ENCODE measurements around the gene PHYH.
A peak's percentile ranks its signal among the peaks of the same experiment; 100 is the strongest.
"Not testable (repeated sequence)": the region's sequence is repeated elsewhere in the genome, so short reads cannot be mapped to it uniquely, and the experiment has no call there.

PHYH gene

GRCh38 chr10:13271552-13272163 is 28.2 kb downstream of the PHYH start:
- peak; percentile 11 to 27 for DNase-seq (ENCODE audit: low read depth in 2 of 2)

DNA sequence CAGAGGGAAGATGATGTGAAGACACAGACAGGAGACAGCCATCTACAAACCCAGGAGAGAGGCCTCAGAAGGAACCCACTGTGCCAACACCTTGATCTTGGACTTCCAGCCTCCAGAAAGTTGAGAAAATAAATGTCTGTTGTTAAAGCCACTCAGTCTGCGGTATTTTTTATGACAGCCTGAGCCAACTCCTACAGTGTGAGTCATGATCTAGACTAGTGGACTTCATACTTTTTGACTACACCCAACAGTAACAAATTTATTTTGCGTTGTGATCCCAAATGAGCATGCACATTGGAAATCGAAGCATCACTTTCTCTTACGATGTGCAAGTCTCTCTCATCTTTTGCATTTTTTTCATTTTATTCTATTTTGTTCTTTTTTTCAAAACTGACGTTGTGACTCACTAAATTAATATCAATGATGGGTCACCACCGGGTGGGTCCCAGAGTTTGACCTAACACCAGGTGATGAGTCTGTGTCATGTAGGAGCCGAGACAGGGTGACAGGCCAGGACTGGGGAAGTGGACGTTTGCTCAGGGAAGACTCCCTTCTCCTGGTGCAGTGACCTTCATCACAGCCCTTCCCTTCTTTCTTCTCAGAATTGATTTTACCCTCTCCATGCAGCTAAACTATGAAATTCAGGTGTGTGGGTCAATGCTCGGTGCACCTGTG is 28.9 kb downstream of the PHYH start:
- no peak for DNase-seq (ENCODE audit: low read depth in 2 of 2)

- DNase-seq (ENCODE audit: low read depth in 2 of 2), result no peak
Observed at GRCh38 chr10:13268841-13269240, 31.0 kb downstream of the PHYH start.

DNA sequence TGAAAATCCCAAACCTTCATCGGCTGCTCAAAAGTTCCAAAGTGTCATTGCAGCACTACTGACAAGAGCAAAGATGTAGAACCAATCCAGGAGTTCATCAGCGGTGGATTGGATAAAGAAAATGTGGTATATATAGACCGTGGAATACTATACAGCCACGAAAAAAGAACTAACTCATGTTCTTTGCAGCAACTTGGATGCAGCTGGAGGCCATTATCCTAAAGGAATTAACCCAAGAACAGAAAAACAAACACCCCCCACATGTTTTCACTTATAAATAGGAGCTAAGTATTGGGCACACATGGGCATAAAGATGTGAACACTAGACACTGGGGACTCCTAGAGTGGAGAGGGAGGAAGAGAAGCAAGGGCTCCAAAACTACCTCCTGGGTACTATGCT is 31.6 kb downstream of the PHYH start:
- no peak for DNase-seq (ENCODE audit: low read depth in 2 of 2)

DNA sequence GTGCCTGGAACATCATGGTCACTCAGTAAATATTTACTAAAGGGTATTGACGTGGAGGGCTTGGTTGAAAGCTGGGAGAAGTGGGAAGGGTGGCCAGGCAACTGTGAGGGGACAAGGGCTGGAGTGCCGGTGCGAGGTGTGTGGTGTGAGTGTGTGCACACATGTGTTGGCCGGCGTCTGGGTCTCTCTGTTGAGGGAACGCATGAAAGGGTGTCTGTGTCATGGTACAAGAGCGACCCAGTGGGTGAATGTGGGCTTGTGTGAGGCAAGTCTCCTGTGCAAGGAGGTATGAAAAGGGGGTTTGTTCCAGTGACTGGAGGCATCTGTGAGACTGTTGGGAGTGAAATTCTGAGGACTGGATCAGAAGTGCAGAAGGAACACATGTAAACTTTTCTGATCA is 36.3 kb downstream of the PHYH start:
- no peak for DNase-seq (ENCODE audit: low read depth in 2 of 2)

DNA sequence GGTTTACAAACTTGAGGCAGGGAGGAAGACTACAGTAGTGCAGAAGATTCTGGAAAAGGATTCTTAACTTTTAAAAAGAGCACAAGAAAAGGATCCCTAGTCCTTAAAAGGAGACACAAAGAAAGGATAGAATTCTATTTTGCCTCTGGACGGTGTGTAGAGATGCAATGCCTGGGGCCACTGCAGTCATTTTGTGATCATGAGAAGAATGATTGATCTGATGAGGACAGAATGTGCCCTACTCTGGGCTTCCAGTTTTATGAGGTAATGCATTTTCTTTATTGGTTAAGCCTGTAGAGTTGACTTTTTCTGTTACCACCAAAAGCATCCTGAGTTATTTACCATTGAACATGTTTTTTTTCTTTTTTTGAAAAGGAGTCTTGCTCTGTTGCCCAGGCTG is 37.4 kb downstream of the PHYH start:
- DNase-seq (ENCODE audit: low read depth in 2 of 2), result no peak

DNA sequence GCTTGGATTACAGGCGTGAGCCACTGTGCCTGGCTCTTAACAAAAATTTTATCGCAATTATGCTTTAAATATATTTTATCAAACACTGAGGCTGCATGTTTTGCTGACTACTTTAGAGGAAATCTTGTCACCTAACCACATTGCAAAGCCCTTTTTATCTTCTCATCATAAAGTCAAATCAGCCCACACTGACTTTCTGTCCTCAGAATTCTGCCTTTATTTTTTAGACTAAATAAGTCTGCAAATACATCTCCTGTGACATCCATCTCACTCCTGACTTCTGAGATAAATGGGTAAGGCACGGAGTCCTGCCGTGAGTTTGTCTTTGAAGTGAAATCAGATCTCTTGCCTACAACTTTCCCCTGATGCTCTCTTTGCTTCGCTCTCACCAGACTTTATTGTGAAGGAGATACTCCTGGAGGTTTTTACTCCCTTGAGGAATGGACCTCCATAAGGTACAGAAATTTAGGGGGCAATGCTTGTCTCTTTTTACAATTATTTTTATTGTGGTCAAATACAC is 42.2 kb downstream of the PHYH start:
- no peak for DNase-seq (ENCODE audit: low read depth in 2 of 2)

DNA sequence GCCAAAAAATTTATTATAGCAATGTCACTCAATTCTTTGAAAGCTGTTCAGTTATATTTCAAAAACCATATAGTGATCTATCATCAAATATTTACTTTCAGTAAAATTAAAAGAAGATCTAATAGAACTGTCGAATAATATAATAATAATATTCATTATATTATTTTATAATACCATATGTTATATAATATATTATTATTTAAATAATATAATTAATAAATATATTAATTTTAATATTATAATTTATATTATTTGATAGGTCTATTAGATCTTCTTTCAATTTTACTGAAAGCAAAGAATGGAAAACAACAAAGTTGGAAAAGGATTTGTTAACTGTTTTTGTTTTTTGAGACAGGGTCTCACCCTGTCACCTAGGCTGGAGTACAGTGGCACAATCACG is 43.2 kb downstream of the PHYH start:
- no peak for DNase-seq (ENCODE audit: low read depth in 2 of 2)

DNA sequence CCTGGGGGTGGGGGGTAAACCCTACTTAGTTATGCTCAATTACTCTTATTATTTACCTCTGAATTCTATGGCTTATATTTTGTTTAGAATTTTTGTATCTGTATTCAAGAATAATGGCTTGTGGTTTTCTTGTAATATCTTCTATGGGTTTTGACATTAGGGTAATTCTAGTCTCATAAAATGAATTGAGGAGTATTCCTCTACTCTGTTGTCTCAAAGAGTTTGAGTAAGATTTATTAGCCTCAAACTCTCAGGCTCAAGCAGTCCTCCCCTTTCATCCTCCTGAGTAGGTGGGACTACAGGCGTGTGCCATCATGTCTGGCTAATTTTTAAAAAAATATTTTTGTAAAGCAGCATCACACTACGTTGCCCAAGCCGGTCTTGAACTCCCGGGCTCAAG is 46.1 kb downstream of the PHYH start:
- DNase-seq (ENCODE audit: low read depth in 2 of 2), result no peak

GRCh38 chr10:13247784-13248183 is 52.1 kb downstream of the PHYH start:
- DNase-seq (ENCODE audit: low read depth in 2 of 2), result no peak

- no peak for DNase-seq (ENCODE audit: low read depth in 2 of 2)
Observed at GRCh38 chr10:13247246-13247645, 52.6 kb downstream of the PHYH start.

DNA sequence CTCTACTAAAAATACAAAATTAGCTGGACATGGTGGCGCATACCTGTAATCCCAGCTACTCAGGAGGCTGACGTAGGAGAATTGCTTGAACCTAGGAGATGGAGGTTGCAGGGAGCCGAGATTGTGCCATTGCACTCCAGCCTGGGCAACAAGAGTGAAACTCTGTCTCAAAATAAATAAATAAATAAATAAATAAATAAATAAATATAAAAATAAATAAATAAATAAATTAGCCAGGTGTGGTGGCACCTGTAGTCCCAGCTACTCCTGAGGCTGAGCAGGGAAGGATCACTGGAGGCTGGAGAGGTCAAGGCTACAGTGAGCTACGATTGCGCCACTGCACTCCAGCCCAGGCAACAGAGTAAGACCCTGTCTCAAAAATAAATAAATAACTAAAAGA is 57.6 kb downstream of the PHYH start:
- DNase-seq (ENCODE audit: low read depth in 2 of 2), result not testable (repeated sequence)

DNA sequence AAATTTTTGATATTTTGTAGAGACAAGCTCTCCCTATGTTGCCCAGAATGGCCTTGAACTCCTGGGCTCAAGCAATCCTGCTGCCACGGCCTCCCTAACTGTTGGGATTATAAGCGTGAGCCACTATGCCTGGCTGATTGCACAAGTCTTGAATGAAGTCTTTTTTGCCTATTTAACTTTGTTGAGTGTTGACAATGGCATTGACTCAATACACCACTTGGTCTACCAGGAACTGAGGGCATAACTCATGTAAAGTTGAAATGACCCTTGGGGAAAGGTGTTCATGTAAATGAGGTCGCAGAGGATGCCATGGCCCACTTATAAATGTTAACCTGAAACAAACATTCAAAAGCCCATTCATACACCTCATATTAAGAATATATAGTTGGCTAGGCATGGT is 58.3 kb downstream of the PHYH start:
- DNase-seq (ENCODE audit: low read depth in 2 of 2), result no peak

GRCh38 chr10:13239923-13240322 is 59.9 kb downstream of the PHYH start:
- DNase-seq (ENCODE audit: low read depth in 2 of 2), result no peak

GRCh38 chr10:13238271-13239077 is 61.4 kb downstream of the PHYH start:
- DNase-seq (ENCODE audit: low read depth in 2 of 2), result no peak

- no peak for DNase-seq (ENCODE audit: low read depth in 2 of 2)
Observed at GRCh38 chr10:13236638-13237037, 63.2 kb downstream of the PHYH start.

GRCh38 chr10:13234736-13235135 is 65.1 kb downstream of the PHYH start:
- DNase-seq (ENCODE audit: low read depth in 2 of 2), result not testable (repeated sequence)

DNA sequence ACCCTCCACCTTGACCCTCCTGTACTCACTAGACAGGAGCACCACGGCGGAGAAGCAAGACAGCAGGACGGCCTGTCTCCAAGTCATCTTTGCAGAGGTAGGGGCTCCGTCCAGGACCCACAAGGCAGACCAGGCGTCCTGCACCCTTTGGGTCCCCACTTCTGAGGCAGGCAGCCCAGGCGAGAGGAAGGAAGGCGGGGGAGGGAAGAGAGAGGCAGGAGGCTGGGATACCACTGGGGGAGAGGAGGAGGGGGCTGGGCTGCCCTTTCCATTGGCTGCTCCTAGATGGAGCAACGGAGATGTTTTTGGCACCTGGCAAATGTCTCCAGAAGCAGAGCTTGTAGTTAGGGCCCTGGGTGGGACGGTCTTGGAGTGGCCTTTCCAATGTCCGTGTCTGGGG is 65.7 kb downstream of the PHYH start, which contains the start of gene UCMA:
UCMA (minus strand) TSS at position 203 of the 400 bp plus-strand sequence; CDS start at position 87, 116 bp downstream.
- DNase-seq (ENCODE audit: low read depth in 2 of 2), result no peak

- no peak for DNase-seq (ENCODE audit: low read depth in 2 of 2)
Observed at GRCh38 chr10:13233358-13233757, 66.5 kb downstream of the PHYH start.

DNA sequence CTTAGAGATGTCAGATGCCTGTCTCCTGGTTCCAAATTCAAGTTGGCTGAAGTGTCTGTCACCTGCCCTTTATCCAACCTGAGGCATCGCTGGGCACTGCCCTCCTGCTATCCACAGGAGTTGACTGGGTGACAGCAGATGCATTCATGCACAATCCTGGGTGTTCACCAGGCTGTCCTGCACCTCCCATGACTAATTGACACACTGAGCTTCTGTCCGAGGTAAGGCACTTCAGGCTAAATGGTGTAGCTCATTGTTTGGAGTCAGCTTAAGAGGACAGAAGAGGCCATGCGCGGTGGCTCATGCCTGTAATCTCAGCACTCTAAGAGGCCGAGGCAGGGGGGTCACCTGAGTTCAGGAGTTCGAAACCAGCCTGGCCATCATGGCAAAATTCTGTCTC is 68.1 kb downstream of the PHYH start:
- no peak for DNase-seq (ENCODE audit: low read depth in 2 of 2)

DNA sequence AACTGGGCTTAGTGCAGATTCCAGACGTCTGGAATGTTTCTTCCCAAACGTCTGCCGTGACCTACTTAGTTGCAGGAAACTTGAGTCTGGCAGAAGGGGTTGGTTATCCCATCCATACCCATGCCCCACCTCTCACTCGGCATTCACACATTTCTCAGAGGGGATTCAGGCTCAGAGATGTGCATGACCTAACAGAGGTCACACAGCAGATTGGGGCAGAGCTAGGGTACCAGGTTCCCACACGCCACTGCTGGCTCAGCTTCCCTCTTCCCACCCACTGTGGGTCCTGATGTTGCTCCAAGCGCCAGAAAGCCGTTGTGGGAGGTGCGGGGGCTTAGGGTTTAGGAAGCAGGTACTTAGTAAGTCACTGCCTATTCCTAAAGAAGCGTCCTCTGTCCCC is 68.7 kb downstream of the PHYH start:
- DNase-seq (ENCODE audit: low read depth in 2 of 2), result no peak

Data from stimulated activated CD8-positive, alpha-beta memory T cell treated with anti-CD3 and anti-CD28 coated beads, Interleukin-2, amount 100 ng/mL, for 48 hours (primary cell).